AG08396 (cell line): ENCODE measurements around the gene PEX13.
A peak's percentile ranks its signal among the peaks of the same experiment; 100 is the strongest.
"Not testable (repeated sequence)": the region's sequence is repeated elsewhere in the genome, so short reads cannot be mapped to it uniquely, and the experiment has no call there.

Experiments used
- DNase-seq: peaks from one replicate; pipeline ENCODE4 v3.0.0; 2012; ENCODE audit warnings: low spot score, mixed read lengths

Gene PEX13, protein sequence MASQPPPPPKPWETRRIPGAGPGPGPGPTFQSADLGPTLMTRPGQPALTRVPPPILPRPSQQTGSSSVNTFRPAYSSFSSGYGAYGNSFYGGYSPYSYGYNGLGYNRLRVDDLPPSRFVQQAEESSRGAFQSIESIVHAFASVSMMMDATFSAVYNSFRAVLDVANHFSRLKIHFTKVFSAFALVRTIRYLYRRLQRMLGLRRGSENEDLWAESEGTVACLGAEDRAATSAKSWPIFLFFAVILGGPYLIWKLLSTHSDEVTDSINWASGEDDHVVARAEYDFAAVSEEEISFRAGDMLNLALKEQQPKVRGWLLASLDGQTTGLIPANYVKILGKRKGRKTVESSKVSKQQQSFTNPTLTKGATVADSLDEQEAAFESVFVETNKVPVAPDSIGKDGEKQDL

DNA sequence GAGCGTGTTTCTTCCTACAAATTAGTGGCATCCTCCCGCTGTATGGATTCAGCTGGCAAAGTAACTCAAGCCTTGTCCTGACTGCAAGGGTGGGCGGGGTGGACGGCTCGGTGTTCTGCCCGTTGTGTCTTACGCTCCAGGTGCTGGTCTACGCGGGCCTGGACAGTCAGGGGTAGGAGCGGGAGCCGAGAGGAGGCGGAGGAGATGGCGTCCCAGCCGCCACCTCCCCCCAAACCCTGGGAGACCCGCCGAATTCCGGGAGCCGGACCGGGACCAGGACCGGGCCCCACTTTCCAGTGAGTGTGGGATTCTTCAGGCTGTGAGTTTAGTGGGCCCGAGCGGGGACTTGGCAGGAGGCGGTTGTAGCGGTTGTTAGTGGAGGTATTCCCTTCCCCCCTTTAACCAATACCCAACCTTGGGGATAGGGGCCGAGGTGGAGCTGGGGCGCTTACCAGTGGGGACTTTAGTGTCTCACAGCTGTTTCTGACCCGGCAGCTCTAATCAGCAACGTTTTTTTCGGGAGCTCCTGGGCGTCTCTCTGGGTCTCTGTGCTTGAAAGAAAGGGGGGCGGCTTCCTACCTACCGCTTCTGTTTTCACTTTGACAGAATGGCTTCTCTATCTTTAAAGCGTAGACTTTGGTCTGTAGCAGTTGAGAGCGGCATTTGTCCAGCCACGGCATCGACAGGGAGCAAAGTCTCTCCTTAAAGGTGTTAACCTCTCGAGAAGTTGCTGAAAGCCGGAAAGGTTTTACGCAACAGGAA, at the start of gene PEX13, which contains the start of gene PUS10:
TSS of gene PEX13 (plus strand) at position 165 of the 762 bp plus-strand sequence. CDS start at position 205, 40 bp downstream.
TSS of gene PUS10 (minus strand) at position 700 of the 762 bp plus-strand sequence. CDS start 6,365 bp downstream, outside the sequence.
- DNase-seq, result peak; percentile 83

DNA sequence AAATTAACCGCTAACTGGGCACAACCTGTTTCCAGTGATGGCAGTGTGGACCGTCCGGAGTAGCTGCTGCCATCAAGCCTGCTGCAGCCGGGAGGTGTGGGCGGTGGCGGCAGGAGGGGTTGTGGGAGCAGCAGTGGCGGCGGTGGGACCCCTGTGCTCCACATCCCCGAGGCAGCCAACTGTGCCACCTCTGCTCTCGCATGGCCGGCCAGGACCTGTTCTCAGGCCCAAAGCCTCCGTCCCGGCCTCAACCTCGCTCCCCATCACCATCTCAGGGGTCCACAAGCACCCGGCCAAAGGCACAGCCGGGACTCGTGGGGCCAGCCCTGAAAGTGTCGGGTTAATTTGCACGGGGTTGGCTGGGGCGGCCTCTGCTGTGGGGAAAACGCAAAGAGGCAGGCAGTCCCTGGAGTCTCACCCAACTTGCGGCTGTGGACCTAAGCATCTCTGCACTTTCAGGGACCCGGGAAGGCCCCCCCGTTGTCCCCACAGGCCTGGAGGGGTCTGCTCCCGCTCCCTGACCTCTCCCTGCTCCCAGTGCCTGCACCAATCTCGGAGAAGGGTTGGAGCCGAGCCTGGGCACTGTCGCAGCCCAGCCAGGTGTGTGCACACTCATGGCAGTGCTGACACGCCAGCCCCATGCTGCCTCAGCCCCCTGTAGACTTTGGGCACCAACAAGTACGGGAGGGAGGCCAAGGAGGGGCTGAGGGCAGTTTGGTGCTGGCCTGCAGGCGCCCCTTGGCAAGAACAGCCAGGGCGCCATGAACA, 44.4 kb upstream of the PEX13 start:
- DNase-seq, result no peak

DNA sequence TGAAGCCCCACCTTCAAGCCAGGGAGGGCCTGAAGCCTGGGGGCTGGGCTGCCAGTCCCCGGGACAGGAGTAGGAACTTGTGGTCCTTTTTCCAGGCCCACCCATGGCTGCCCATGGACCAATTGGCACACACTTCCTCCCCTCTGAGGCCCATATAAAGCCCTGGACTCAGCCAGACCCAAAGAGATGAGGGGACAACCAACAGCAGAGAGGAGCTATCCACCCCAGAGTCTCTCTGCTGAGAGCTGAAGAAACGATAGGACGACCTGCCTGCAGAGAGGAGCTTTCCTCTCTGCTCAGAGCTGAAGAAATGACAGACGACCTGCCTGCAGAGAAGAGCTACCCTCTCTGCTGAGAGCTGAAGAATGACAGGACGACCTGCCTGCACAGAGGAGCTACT, 43.8 kb upstream of the PEX13 start:
- no peak for DNase-seq

DNA sequence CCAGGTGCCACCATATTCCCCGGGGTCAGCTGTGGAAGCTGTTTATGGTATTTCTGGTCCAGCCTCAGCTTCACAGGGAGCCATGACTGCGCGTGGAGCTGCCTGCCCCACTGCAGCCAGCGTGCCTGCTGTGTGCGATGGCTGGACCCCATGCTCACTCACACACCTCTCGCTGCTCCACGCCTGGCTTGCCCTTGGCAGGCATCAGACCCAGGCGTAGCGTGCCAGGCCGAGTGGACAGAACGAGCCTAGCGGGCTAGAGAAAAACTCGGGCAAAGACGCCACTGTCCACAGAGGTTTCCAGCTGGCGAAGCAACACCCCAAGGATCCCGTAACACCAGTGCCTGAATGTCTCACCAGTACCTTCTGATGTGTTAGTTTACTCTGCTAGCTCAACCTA, 42.9 kb upstream of the PEX13 start:
- DNase-seq, result no peak

DNA sequence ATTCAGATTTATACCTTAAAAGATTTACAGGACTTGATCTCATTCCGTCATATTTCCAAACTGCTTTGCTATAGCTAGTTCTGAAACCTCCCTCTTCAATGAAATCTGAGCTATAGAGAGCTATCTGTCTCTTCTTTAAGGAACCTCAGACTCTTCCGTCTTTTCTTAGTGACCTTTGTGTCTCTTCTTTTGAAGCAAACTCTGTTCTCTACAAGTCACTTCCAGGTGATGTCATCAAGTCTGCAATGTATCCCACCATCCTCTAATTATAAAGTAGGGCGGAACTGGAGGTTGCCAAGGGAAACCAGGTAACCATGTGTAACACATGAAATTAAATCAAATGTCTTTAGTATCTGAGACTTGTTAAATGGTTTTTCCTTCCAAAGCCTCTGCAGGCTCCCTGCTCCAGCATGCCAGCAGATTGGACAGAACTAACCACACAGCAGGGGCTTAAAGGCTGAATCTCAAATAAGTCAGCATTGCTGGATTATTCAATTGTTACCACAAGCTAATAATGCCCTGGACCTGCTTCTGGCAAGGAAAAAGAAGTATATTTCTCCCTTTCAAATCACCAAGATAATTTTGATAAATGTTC, 41.2 kb upstream of the PEX13 start:
- DNase-seq, result no peak

DNA sequence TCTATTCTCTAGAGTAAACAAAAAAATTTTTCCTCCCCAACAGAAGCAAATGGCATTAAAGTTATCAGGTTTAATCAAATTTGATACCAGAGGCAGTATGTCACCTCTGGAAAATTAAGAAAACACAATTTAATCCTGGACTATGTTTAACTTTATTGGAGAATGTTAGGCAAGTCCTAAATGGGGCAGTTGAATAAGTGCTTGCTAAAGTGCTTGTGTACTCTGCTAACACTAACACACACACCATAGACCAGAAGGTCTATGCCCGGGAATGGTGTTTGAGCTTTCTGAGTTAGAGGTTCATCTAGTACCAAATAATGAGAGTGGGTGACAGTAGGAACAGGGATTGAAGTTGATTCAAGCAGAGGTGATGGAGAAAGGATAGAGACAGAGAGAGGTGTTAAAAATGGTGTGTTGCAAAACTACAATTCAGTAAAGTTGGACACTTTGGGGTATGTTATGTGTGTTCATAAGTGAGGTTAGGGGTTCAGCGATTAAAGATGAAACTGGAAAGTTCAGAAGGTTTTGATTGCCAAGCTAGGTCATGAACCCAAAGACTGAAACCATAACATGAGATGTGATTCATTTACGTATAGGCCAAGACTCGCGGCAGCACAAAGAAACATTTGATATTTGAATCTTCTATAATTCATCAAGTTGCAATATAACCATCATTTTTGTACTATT, 40.5 kb upstream of the PEX13 start:
- DNase-seq, result no peak

DNA sequence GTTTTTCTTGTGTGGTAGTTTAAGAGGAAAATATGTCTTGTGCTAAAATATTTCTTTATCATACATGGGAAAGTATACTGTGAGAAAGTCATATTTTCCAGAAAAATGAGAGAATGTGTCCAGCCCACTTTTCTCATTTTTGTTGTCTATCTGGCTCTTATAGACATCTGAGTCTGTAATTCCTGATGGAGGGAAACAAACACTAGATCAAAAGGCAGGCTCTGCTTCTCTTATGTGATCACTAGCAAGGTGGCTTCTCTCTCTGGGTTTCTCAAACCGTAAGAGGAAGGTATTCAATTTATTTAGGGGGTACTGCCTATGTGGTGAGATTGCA, 40.0 kb upstream of the PEX13 start:
- DNase-seq, result no peak

DNA sequence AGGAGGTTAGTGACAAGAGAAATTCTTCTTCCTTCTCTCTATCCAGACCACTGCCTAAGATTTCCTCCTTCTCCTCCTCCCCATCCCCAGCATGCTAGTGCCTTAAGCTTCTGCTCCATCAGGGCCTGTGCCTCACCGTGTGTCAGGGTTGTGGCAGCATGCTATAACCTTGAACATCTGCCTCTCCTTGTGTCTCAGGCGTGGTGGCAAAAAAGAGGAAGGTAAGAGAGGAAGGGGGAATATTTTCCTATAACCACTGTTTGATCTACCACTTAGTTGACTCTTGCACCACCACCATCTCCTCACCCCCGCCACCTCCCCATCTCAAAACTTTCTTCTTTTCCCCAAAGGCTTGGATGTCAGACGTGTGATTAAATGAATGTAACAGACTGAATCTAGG, 38.3 kb upstream of the PEX13 start:
- no peak for DNase-seq

DNA sequence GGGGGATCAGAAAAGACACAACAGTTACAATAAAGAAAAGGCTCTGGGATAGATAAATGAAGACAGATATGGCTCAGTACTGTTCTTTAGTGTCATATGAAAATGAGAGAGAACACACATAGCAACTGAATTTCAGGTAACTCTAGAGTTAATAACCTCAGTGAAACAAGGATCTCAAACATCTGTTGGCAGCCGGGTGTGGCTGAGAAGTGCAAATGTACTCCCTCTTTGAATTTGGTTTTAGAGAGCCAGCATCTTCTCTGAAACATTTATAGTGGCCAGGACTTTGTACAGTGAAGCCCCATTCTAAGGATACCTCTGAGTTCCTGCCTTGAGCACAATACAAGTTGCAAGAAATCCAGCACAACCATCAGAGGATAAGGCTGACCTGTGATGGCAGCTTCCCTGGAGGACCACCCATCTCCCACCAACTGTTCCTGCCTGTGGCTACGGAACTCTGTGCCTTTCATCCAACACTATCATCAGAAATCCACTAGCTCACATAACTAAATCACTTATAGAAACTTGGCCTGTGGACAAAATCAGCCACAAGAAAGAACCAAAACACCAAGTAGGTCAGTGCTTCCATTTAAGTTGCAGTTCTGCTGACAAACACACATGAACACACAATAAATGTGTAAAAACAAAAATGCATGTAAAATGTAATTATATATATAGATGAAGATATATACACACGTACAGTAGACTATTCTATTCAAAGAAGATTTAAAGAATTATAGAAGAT, 37.3 kb upstream of the PEX13 start:
- no peak for DNase-seq

DNA sequence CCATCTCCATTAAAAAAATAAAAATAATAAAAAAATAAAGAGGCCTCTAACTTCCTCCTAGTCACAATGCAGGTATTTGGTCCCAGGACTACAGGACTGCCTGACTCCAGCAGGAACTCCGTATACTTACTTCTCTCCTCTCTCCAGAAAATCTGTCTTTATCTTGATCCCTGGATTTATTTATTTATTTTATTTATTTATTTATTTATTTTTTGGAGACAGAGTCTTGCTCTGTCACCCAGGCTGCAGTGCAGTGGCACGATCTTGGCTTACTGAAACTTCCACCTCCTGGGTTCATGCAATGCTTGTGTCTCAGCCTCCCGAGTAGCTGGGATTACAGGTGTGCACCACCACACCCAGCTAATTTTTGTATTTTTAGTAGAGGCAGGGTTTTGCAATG, 35.5 kb upstream of the PEX13 start:
- DNase-seq, result not testable (repeated sequence)

DNA sequence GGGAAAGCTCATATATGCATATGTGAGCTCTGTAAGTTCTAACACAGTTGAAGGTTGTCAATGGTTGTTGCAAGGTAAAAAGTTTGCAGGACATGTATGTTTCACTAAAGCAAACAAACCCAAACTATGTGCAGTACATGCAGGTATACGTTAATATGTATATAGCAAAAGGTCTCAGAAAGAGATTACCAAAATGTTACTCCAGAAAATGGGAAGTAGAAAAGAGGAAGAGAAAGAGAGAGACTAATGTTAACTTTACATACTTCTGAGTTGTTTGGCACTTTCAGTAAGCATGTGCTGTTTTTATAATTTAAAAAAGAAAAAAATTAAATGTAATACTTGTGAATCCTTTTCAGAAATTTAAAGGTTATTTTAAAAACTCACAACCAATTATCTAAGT, 32.8 kb upstream of the PEX13 start:
- DNase-seq, result no peak

DNA sequence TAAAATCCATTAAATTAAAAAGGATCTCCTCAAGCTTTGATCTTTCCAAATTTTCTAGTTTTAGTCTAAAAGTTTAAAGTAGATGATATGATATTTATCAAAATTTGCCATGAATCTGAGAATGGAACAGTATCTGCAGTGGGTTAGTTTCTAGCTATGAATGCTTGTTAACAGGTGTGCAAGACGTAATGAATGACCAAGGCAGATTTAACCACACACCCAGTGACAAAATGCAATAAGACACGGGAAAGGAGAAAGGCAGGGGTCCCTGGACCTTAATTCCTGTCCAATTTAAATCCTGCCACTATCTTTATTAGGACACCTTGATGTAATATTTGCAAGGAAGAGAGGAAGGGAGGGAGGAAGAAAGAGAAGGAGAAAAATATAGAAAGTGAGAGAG, 30.5 kb upstream of the PEX13 start:
- DNase-seq, result no peak

DNA sequence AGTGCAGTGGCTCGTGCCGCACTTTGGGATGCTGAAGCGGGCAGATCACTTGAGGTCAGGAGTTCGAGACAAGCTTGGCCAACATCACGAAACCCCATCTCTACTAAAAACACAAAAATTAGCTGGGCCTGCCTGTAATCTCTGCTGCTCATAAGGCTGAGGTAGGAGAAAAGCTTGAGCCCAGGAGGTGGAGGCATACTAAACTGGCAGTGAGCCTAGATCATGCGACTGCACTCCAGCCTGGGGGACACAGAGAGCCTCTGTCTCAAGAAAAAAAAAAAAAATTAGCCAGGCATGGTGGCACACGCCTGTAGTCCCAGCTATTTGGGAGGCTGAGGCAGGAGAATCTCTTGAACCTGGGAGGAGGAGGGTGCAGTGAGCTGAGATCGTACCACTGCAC, 29.9 kb upstream of the PEX13 start:
- DNase-seq, result not testable (repeated sequence)

DNA sequence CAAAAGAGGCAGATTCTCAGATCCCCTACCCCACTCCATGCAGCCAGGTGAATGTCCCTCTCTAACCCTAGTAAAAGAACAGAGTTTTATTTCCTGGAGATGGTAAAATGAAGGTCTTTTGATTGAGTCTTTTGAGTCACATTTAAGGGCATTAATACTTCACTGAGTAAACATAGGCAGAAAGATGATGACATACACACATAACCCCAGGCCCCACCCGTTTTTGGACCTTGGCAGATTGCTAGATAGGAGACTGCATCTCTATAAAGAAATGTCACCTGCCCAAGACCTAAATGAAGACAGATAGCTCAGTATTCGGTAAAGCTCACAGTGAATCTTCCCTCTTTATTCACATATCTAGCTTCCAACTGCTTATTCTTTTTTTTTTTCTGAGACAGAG, 28.3 kb upstream of the PEX13 start:
- no peak for DNase-seq

DNA sequence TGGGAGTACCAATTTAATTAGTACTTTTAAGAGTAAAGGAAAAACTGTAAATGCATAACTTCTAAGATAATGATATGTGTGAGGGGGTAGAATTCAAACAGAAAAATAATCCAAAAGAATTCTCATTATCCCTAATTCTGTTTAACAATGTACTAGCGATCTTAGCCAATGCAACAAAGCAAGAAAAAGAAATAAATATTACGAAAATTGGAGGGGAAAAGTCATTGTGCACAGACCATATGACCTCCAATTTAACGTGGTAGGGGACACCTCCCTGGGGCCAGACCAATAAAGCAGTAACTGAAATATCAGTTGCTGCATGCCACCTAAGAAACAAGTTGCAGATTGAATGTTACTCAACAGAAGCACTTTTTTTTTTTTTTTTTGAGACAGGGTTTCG, 25.9 kb upstream of the PEX13 start:
- no peak for DNase-seq

DNA sequence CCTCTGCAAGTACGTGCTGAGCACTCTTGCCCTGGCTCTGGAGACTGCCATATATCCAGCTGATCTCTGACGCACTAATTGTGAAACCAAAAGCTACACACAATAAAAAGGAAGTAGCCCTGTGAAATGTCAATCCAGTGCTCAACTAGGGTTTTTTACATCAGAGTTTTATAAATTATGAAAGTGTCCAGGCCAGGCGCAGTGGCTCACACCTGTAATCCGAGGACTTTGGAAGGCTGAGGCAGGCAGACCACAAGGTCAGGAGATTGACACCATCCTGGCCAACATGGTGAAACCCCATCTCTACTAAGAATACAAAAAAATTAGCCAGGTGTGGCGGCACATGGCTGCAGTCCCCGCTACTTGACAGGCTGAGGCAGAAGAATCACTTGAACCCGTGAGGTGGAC, 24.5 kb upstream of the PEX13 start:
- DNase-seq, result no peak

DNA sequence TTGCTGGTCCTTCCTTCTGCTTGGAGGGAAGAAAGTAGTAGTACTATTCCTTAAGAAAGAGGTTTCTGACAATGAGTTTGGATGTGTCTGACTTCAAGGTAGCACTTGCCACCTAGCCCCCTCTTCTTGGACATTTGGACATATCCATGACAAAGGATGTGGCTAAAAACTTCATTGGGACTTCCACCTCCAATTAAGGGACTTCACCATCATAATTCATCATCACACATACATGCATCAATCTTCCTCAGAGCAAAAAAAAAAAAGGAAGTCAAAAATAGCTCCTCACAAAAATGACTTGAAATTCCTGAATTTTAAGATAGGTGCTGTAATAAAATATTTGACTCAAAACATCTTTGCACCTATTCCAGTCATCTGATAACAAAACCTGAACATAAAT, 23.4 kb upstream of the PEX13 start:
- DNase-seq, result no peak

DNA sequence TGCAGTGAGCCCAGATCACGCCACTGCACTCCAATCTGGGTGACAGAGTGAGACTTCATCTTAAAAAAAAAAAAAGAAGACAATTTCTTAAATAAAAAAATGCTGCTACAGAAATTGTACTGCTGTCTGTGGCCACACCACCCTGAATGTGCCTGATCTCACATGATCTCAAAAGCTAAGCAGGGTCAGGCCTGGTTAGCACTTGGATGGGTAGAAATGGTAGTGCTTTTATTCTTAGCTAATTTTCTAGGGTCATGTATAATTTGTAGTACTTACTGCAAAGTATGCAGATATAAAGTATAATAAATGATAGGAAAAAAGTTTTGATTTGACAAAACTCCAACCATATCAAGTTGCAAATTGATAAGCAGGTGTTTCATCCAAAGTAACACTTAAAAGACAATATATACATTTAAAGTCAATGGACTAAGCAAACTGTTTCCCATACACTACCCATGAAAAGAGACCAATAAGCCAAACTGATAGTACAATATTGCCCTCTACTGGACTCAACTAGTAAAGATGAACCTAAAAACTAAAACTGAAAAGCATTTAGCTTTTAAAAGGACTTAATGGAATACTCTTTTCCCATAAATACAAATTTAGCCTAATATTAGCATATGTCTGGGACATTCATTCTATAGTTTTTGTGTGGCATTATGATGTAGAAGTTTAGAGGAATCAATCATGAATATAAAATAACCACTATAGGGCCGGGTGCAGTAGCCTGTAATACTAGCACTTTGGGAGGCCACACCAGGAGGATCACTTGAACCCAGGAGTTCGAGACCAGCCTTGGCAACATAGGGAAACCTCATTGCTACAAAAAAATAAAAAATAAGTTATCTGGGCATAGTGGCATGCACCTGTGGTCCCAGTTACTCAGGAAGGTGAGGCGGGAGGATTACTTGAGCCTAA, 18.6 kb upstream of the PEX13 start:
- peak; percentile 22 for DNase-seq

DNA sequence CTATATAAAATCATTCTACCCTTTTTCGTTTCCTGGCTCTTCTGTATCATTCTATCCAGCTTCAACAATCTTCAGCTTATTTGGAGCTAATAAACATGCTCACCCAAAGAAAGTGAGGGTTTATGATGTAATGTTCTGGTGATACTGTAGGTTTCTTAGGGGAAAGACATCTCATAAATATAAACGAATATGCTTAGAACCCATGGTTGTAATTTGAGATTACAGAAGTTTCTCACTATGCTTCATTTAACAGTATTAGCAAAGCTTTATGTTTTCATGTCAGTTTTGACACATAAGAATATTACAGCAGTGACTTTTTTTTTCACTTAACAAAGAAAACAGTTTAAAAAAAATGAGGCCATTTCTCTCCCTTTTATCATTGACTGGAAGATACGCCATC, 11.8 kb upstream of the PEX13 start:
- no peak for DNase-seq
